GM21576 (cell line): ENCODE measurements around the gene GABPB2.
"Not testable (repeated sequence)": the region's sequence is repeated elsewhere in the genome, so short reads cannot be mapped to it uniquely, and the experiment has no call there.

Source experiments
- ATAC-seq: cut with Tn5 transposase; IDR thresholded peaks from one replicate; pipeline ENCODE4 v1.9.1; 2021; ENCODE audit warnings: mild to moderate bottlenecking, moderate library complexity; ENCODE audit not compliant: unreplicated experiment

The GABPB2 gene

GRCh38 chr1:151059109-151060006 is 11.2 kb upstream of the GABPB2 start, which contains the start of gene CDC42SE1:
TSS of gene CDC42SE1 (minus strand) at chr1:151059622. CDS start at chr1:151055730, 3,892 bp downstream.
- ATAC-seq, result peak; percentile 78

GRCh38 chr1:151060007-151060656 is 10.4 kb upstream of the GABPB2 start, which contains the start of gene MLLT11:
TSS of gene MLLT11 (plus strand) at chr1:151060397. CDS start at chr1:151067225, 6,828 bp downstream.
- ATAC-seq, result no peak

DNA sequence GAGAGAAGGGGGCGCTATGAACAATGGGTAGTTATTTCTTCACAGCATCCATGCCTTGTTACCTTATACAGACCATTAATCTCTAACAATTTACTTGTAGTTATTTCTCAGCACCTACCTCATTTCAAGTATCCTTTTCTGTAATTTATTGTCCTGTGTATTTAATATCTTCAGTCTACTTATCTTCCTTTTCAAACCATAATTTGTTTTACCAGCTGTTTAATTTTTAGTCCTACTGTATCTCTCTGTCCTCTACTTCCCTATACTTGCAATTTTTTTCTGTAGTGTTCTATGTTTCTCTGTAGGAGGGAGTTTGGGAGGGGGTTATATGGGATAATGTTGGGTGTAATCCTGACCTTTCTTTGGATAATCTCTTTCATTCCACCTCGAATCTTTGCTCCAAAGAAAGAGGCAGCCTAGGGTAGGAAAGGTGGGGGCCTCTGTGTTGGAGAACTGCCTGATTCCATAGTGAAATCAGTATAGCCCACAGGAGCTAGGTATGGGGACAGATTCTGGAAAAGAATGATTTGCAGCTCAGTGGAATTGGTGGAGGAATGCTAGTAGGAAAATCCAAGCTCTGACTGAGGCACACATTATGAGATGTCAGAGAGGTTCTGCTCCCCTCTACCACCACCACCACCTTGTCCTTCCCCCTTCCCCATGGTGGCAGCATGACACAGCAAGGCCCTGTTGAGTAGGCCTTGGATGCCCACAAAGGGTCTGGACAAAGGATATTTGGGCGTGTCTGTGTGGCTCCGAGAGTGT is 9.7 kb upstream of the GABPB2 start:
- no peak for ATAC-seq

GRCh38 chr1:151061704-151062103 is 8.9 kb upstream of the GABPB2 start:
- ATAC-seq, result no peak

GRCh38 chr1:151062741-151063371 is 7.7 kb upstream of the GABPB2 start:
- ATAC-seq, result no peak

DNA sequence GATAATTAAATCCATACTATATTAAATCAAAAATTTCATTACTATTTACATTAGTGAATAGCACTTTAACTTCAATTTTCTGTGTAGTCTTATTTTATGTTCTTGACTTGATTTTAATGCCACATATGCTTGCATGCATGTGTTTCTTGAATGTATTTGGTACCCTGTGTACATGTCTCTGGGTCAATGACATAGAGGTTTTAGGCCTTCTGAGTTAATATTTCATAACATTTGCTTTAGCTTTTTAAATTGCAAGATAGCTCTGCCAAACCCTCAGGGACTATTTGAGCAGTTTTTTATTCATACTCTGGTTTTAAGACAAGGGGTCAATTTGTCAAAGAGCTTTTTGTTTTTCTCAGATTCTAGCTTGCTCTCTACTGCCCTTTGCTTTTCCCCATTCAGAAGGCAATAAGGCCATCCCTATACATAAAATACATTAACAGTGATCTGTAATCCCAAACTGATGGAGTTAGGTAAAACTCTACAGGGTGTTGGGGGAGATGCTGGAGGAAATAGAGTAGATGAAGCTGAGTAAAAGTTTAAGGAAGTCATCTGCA is 5.4 kb upstream of the GABPB2 start:
- no peak for ATAC-seq

GRCh38 chr1:151067185-151067584 is 3.4 kb upstream of the GABPB2 start:
- ATAC-seq, result no peak

GRCh38 chr1:151069103-151069486 is 1.5 kb upstream of the GABPB2 start:
- ATAC-seq, result no peak

- ATAC-seq, result no peak
Measured at GRCh38 chr1:151072224-151072623, 1.7 kb downstream of the GABPB2 start.

DNA sequence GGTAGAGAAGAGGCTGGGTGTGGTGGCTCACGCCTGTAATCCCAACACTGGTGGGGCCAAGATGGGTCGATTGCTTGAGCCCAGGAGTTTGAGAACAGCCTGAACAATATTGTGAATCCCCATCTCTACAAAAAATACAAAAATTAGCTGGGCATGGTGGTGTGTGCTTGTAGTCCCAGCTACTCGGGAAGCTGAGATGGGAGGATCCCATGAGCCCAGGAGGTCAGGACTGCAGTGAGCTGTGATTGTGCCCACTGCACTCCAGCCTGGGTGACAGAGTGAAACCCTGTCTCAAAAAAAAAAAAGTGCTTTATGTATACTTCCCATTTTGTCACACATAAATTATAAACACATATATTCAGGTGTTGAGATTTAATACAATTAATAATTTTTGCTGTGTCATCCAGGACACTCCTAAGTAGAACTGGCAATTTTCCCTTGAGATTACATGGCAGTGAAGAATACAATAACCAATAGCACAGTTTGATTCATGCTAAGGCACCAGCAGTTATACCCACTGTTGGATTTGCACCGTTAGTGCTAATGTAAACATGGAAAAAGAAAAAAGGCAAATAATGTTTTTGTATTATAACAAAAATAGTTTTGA is 15.5 kb downstream of the GABPB2 start:
- ATAC-seq, result no peak

DNA sequence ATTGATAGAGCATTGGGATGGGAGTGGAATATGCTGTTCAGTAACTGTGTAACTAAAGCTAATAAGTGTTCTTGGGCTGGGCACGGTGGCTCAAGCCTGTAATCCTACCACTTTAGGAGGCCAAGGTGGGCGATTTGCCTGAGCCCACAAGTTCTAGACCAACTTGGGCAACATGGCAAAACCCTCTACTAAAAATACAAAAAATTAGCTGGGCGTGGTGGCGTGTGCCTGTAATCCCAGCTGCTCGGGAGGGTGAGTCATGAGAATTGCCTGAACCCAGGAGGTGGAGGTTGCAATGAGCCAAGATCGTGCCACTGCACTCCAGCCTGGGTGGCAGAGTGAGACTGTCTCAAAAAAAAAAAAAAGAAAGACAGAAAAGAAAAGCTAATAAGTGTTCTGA is 26.9 kb downstream of the GABPB2 start:
- not testable (repeated sequence) for ATAC-seq

- no peak for ATAC-seq
Measured at GRCh38 chr1:151098126-151098525, 27.6 kb downstream of the GABPB2 start.

GRCh38 chr1:151104630-151105029 is 34.1 kb downstream of the GABPB2 start:
- no peak for ATAC-seq

GRCh38 chr1:151106894-151107293 is 36.3 kb downstream of the GABPB2 start:
- no peak for ATAC-seq

DNA sequence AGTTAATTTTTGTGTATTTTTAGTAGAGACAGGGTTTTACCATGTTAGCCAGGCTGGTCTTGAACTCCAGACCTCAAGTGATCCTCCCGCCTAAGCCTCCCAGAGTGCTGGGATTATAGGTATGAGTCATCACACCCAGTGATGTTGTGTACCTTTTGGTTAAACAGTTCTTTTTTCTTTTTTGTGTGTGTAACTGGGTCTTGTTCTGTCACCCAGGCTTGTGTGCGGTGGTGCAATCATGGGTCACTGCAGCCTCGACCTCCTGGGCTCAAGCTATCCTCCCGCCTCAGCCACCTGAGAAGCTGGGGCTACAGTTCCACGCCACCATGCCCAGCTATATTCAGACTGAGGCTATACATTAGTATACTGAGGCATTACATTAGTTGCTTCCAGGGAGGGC is 37.8 kb downstream of the GABPB2 start:
- no peak for ATAC-seq

GRCh38 chr1:151113877-151114276 is 43.3 kb downstream of the GABPB2 start:
- ATAC-seq, result no peak

- ATAC-seq, result no peak
Measured at GRCh38 chr1:151124763-151125403, 54.3 kb downstream of the GABPB2 start.

GRCh38 chr1:151128800-151129199 is 58.2 kb downstream of the GABPB2 start:
- ATAC-seq, result no peak

DNA sequence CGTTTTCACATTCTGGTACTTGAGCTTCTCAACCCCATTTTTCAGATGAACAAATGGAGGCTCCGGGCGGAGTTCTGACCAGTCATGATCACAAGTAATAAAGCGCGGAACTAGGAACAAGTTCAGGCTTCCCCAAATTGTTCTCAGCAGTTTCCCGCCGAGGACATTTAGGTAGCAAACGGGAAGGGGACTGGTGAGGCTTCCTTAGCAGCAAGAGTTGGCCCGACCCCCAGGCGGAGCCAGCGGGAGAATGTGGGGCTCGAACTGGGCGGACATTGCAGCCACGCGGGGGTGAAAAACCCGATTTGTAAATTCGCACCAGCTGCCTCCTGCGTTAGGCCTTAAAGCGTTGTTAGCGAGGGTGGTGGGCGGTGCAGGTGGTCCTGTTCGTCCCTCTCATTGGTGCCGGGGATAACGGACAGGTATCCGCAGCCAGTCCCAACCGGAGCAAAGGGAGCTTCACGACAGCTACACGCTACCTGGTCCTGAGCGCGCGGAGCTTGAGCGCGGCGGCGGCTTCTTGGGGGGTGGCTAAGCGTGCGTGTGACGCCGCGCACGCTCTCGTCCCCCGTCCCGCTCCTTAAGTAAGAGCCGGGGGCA is 60.5 kb downstream of the GABPB2 start:
- no peak for ATAC-seq
